Stimulated activated CD4-positive, alpha-beta T cell treated with anti-CD3 and anti-CD28 coated beads, Interleukin-1b, Interleukin-23, amount 100 ng/mL, for 48 hours (primary cell): ENCODE data around the gene PPAT.
"Not testable (repeated sequence)": the region's sequence is repeated elsewhere in the genome, so short reads cannot be mapped to it uniquely, and the experiment has no call there.

ENCODE experiments used
- DNase-seq: peaks from one replicate; pipeline ENCODE4 v3.0.0-alpha.2; 2020

The PPAT gene

DNA sequence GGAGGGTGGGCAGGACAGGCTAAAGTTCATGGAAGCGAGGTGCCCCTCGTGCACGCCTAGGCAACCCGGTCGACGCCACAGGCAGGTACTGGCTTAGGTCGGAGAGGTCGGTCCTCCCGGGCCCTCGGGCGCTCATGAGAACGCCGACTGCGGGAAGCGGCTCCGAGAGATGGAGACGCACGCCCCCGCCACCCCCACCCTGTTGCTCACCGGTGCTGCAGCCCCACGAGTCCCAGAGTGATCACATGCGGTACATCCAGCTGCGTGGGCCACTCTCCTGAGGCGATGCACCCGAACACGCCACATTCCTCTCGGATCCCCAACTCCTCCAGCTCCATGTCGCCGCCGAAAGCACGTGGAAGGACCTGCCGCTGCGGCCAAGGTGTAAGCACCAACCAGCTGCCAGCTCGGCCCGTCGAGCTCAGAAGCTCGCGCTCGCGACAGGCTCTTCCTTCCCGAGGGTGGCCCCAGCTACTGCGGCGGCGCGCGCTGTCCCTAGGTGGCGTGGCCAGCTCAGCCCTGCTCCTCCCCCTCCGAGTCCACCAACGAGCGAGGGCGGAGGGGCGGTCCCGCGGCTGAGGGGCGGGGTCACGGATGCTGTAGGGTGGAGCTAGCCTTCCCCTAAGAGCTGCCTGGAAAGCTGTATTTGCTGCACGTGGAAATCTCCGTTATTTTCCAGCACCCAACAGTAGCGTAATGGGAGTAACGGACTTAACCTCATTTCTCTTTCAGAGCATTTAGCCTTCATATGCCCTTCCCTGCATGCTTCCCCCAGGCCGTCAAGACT lies at the start of gene PPAT:
Gene PPAT (minus strand): TSS at position 476 of the 787 bp plus-strand sequence. CDS start 138 bp downstream, at position 338.
- DNase-seq, result peak; percentile 98

GRCh38 chr4:56480691-56481090 lies 45.3 kb upstream of the PPAT start:
- no peak for DNase-seq

- no peak for DNase-seq
Observed at GRCh38 chr4:56477192-56477702, 41.8 kb upstream of the PPAT start.

GRCh38 chr4:56475917-56476316 lies 40.5 kb upstream of the PPAT start:
- DNase-seq, result no peak

DNA sequence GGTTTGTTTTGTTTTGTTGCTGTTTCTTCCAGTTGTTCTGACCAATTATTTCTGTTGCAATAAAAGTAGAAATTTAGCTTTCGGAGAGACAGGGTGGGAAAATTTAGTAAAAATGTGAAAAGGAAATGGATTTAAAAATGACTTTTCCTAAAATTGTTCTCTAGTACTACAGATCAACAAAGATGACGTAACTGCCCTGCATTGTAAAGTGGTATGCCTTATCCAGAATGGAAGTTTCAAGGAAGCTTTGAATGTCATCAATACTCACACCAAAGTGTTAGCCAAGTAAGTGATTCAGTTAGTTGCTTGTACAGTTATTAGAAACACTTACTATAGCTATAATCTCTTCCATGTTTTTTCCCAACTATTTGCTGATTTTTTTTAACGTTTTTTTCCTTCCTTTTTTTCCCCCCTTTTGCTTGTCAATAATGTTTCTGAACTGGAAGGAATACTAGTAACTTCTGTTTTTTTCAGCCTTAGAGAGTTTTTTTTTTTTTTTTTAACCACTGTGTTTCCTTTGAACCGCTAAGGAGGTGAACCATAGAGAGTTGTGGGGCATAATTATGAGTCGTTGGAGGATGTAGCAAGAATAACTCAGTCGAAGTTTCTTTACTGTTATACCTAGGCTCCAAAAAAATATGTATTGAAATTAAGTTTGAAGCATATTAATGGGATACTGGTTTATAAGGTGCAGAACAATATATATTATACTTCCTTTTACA lies 34.2 kb upstream of the PPAT start:
- no peak for DNase-seq

- peak; percentile 12 for DNase-seq
Observed at GRCh38 chr4:56468097-56468422, 32.6 kb upstream of the PPAT start.

- DNase-seq, result peak; percentile 89
Observed at GRCh38 chr4:56467284-56468096, 32.1 kb upstream of the PPAT start, which contains the start of gene SRP72. TSS of gene SRP72 (plus strand) at chr4:56467617. CDS start at chr4:56467636, 19 bp downstream.

GRCh38 chr4:56466910-56467283 lies 31.5 kb upstream of the PPAT start:
- DNase-seq, result no peak

DNA sequence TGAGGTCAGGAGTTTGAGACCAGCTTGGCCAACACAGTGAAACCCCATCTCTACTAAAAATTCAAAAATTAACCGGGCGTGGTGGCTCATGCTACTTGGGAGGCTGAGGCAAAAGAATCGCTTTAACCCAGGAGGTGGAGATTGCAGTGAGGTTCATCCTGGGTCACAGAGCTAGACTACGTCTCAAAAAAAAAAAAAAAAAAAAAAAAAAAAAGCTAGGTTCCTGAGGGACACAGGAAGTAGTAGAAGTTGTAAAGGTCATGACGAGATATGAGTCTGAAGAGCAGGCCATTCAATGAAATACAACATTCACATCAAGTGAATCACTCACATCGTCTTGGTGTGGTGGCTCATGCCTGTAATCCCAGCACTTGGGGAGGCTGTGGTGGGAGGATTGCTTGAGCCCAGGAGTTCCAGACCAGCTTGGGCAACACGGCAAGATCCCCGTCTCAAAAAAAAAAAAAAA lies 30.9 kb upstream of the PPAT start:
- peak; percentile 39 for DNase-seq

DNA sequence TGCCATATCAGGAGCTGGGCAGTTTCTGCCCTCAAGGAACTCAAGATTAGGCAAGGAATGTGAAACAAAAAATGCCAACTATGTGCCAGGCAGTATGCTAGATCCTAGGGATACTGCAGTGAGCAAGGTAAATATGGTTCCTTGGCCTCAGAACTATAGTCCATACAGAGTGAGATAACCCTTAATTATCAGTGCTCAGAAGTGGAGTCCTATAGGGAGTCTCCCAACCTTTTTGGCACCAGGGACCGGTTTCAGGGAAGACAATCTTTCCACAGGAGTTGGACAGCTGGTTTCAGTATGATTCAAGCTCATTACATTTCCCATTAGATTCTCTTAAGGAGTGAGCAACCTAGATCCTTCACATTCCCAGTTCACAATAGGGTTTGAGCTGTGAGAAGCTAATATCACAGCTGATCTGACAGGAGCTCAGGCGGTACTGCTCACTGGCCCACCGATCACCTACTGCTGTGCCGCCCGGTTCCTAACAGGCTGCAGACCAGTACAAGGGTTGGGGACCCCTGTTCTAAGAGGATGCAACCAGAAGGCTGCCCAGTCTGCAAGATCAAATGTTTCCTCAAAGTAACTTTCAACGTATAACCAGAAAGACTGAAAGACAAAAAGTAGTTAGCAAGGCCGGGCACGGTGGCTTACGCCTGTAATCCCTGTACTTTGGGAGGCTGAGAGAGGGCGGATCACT lies 30.3 kb upstream of the PPAT start:
- no peak for DNase-seq

GRCh38 chr4:56464581-56464980 lies 29.2 kb upstream of the PPAT start:
- no peak for DNase-seq

GRCh38 chr4:56463711-56464110 lies 28.3 kb upstream of the PPAT start:
- DNase-seq, result no peak

DNA sequence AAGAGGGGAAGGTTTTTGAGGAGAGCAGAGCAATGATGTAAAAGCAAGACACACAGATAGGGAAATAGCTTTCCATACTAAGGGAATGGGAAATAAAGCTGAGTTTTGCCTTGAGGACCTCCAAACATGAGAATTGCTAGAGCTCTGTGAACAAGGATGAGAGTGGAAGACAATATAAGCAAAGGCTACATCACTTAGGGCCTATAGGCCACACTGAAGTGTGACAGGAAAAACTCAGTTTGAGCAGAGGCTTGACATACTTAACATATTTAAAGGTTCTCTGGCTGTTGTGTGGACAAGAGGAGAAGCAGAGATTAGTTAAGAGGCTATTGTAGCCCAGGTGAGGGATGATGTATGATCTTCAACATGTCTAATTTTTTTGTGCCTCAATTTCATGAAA lies 26.7 kb upstream of the PPAT start:
- DNase-seq, result no peak

DNA sequence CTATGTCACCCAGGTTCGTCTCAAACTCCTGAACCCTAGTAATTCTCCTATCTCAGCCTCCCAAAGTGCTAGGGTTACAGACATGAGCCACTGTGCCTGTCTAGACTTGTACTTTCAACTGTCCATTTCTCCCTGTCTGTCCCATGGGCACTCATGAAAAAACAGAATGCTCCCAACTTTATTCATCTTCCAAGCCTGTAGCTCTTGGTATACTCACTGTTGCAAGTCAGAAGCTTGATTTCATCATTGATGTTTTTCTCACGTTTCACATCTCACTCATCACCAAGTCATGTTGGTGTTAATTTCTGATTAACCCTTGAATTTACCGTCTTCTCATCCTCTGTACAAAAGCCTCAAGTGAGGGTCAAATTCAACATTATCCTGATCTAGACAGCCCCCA lies 24.7 kb upstream of the PPAT start:
- no peak for DNase-seq

DNA sequence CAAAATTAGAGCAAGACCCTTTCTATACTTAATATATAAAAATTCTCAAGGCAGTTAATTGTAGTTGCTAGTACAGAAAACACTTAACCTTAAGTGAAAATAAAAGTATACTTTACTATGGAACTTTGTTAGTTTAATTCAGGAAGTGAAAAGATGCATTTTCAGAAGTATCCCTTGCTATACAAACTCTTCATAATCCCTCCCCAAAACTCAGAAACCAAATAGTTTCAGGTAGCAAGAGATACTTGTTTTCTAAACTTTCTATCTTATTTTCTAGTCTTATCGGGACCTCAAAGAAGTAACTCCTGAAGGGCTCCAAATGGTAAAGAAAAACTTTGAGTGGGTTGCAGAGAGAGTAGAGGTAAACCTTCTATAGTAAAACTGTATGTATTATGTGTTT lies 14.9 kb upstream of the PPAT start:
- DNase-seq, result no peak

DNA sequence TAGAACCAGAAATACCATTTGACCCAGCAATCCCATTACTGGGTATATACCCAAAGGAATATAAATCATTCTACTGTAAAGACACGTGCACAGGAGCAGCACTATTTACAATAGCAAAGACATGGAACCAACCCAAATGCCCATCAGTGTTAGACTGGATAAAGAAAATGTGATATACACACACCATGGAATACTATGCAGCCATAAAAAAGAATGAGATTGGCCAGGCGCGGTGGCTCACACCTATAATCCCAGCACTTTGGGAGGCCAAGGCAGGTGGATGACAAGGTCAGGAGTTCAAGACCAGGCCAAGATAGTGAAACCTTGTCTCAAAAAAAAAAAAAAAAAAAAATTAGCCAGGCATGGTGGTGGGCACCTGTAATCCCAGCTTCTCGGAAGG lies 14.1 kb upstream of the PPAT start:
- DNase-seq, result not testable (repeated sequence)

GRCh38 chr4:56448301-56448700 lies 12.9 kb upstream of the PPAT start:
- DNase-seq, result no peak

GRCh38 chr4:56445699-56446098 lies 10.3 kb upstream of the PPAT start:
- DNase-seq, result no peak

GRCh38 chr4:56444719-56445118 lies 9.3 kb upstream of the PPAT start:
- DNase-seq, result no peak

DNA sequence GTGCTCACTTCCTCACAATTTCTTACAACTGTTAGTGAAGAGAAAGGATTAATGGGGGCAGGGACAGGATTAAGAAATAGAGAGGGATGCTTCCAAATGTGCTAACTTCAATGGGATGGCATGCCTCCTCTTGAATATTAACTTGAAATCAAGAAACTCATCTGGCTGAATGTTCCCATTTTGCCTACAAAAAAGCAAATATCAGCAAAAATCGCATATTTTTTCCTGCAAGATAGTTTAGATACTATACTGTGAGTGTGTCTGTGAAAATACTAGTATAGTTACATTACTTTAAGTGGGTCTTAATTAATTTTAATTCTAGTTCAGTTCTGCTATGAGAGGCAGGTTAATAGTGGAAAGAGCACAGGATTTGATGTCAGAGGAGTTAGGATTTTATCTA lies 5.6 kb upstream of the PPAT start:
- DNase-seq, result no peak

- no peak for DNase-seq
Observed at GRCh38 chr4:56438766-56439165, 3.4 kb upstream of the PPAT start.

GRCh38 chr4:56434599-56435139 lies 746 bp downstream of the PPAT start:
- DNase-seq, result peak; percentile 44
